ENCODE data around the gene ISM1. TPM values are rescaled to one million over a fixed set of nuclear protein-coding genes. Genes with fewer than 3 reads are reported as not detected.

The ISM1 gene
- total and polyA plus RNA-seq, 2 of the 13 experiments (the other 11 are each of a cell fraction or from before 2014, with no cell fraction given): 0.40 to 1.4 TPM

DNA sequence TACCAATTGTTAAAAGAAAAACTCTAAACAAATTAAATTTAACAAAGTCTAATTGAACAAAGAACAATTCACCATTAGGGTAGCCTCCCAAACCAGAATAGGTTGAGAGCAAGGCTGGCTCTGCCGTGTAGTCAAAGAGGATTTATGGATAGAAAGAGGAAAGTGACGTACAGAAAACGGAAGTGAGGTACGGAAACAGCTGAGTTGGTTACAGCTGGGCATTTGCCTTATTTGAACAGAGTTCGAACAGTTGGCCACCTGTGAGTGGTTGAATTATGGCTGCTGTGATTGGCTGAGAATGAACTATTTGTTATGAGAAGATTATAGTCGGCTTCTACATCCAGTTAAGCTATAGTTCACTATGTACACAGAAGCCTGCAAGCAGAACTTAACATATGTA is 18.5 kb upstream of the ISM1 start (continued):
- peak; percentile 51; the same call in 1 of the 2 replicates for TF ChIP-seq ATF1 (CRISPR knock-in tag; IDR thresholded peaks at IDR 0.05)
- no peak for TF ChIP-seq TBP (CRISPR knock-in tag; IDR thresholded peaks at IDR 0.05)
- peak; percentile 82 for TF ChIP-seq ZMYM4 (CRISPR knock-in tag; IDR thresholded peaks at IDR 0.05)
- TF ChIP-seq ESRRA (CRISPR knock-in tag; IDR thresholded peaks at IDR 0.05; ENCODE audit: low read depth): no peak

- Histone ChIP-seq H3K27ac (ENCODE audit: extremely low read length, insufficient read depth, low read length) (no peak overlapping the region), H3K9ac (ENCODE audit: insufficient read depth, low read depth, low read length) (no peak overlapping the region), H3K9me3 (ENCODE audit: low read length) (no peaks in the 10 kb centered on the region), H3K27me3 (ENCODE audit: control insufficient read depth in 1 of 2, insufficient read depth in 2 of 2, low read length in 2 of 2) (peaks cover 0 to 9% of the 10 kb centered on the region in 2 experiments; a peak in 1 of 5 replicates), H3K4me2 (ENCODE audit: low read depth, low read length) (no peak overlapping the region), H2AFZ (ENCODE audit: low read length) (no peak overlapping the region), H3K36me3 (replicated peaks in 1 of 2; ENCODE audit: control insufficient read depth in 1 of 2, insufficient read depth in 2 of 2, low read length in 2 of 2) (no peaks in the 10 kb centered on the region), H3K4me1 (ENCODE audit: insufficient read depth, low read length) (no peaks in the 10 kb centered on the region), H4K20me1 (ENCODE audit: insufficient read depth, low read length) (no peaks in the 10 kb centered on the region), H3K4me3 (replicated peaks in 1 of 3; ENCODE audit: insufficient read depth in 1 of 3, low read depth in 2 of 3, low read length in 3 of 3) (no peak overlapping the region), H3K79me2 (ENCODE audit: insufficient read depth, low read length) (no peaks in the 10 kb centered on the region)
- POLR2A ChIA-PET: no interaction called here
- intact Hi-C loops (cut with micrococcal nuclease; ENCODE audit: unreplicated experiment): no loop called here
- FAIRE-seq: no peak
- BruUV-seq (replicated peaks): no TSS peak
- CTCF ChIA-PET (ENCODE audit: low intra/inter-chr PET ratio, low total read pairs): no interaction called here
- DNase-seq (ENCODE audit: low spot score): no peak
- WGBS (ENCODE audit: low lambda C conversion rate): 9% methylated on average over 4 of the region's 4 CpGs
- ATAC-seq: peak; percentile 24
- in situ Hi-C loops (cut with HindIII; ENCODE audit: extremely low pct_ligation_motif_present, low pct_unique_long_range_greater_than_20kb): no loop called here
- TF ChIP-seq NR2F2 (IDR thresholded peaks at IDR 0.05; ENCODE audit: borderline replicate concordance, low read depth) (no peak), PHF21A (CRISPR knock-in tag; IDR thresholded peaks at IDR 0.05) (no peak), SMAD1 (CRISPR knock-in tag; IDR thresholded peaks at IDR 0.05; ENCODE audit: borderline replicate concordance, low read depth) (no peak), ZNF607 (CRISPR knock-in tag; IDR thresholded peaks at IDR 0.05; ENCODE audit: borderline replicate concordance) (no peak), MED1 (CRISPR knock-in tag; IDR thresholded peaks at IDR 0.05) (no peak), ZNF672 (CRISPR knock-in tag; IDR thresholded peaks at IDR 0.05) (no peak), KAT2B (IDR thresholded peaks at IDR 0.05; ENCODE audit: borderline replicate concordance, low read depth, low read length) (no peak), ARID3A (IDR thresholded peaks at IDR 0.05; ENCODE audit: low read depth, low read length) (no peak), IKZF5 (CRISPR knock-in tag; IDR thresholded peaks at IDR 0.05) (no peak), SCMH1 (CRISPR knock-in tag; IDR thresholded peaks at IDR 0.05; ENCODE audit: borderline replicate concordance) (no peak), CSRNP2 (CRISPR knock-in tag; conservative IDR thresholded peaks at IDR 0.05; ENCODE audit: low read depth) (no peak), PHF20 (CRISPR knock-in tag; IDR thresholded peaks at IDR 0.05) (no peak), STAT5B (CRISPR knock-in tag; IDR thresholded peaks at IDR 0.05) (no peak)
- TF ChIP-seq, protein P1, sequence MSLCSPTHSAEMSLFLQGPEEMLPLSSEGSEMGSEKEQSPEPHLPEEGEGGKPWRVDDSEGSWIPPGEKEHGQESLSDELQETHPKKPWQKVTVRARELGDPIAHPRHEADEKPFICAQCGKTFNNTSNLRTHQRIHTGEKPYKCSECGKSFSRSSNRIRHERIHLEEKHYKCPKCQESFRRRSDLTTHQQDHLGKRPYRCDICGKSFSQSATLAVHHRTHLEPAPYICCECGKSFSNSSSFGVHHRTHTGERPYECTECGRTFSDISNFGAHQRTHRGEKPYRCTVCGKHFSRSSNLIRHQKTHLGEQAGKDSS (CRISPR knock-in tag; IDR thresholded peaks at IDR 0.05; ENCODE audit: borderline replicate concordance, low read depth): no peak
- TF ChIP-seq, protein P2, sequence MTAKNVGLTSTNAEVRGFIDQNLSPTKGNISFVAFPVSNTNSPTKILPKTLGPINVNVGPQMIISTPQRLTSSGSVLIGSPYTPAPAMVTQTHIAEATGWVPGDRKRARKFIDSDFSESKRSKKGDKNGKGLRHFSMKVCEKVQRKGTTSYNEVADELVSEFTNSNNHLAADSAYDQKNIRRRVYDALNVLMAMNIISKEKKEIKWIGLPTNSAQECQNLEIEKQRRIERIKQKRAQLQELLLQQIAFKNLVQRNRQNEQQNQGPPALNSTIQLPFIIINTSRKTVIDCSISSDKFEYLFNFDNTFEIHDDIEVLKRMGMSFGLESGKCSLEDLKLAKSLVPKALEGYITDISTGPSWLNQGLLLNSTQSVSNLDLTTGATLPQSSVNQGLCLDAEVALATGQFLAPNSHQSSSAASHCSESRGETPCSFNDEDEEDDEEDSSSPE (CRISPR knock-in tag; IDR thresholded peaks at IDR 0.05): no peak
Measured at GRCh38 chr20:13205425-13205824, 15.6 kb upstream of the ISM1 start.

Data from HepG2 (cell line).